Prostate gland (tissue), 1 donor: Measurements from ENCODE around the gene GPR52.

ENCODE experiments used
- POLR2A ChIP-seq: fragments of 450-650 bp; IDR thresholded peaks from one replicate; pipeline ENCODE4 v1.6.1; 2016; ENCODE audit warnings: antibody characterized with exemption, mild to moderate bottlenecking
- POLR2AphosphoS5 ChIP-seq: sonication (generic); formaldehyde crosslinking; IDR thresholded peaks from one replicate; pipeline ENCODE4 v1.6.1; 2017; ENCODE audit warnings: antibody characterized with exemption

DNA sequence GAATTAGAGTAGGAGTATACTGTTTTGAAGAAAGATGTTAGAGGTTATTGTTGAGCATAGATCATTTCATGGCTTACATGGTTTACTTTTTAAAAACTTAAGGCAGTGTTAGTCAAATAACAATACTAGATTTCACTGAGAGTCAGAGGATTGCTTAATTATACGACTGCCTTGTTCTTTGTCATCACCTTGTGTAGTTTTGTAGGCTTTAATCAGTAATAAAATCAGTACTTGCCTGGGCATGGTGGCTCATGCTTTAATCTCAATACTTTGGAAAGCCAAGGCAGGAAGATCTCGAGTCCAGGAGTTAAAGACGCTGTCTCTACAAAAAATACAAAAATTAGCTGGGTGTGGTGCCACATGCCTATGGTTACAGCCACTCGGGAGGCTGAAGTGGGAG, 41.3 kb upstream of the GPR52 start:
- TF ChIP-seq POLR2AphosphoS5, result no peak
- no peak for TF ChIP-seq POLR2A
